NCI-H446 treated with DMSO at 0.1 percent for 48 hours (cell line): ENCODE results near the gene GTF3C4.

Experiments
- DNase-seq: peaks from one replicate; lab custom pipeline; 2025; lab: John Stamatoyannopoulos, UW

GTF3C4 gene

DNA sequence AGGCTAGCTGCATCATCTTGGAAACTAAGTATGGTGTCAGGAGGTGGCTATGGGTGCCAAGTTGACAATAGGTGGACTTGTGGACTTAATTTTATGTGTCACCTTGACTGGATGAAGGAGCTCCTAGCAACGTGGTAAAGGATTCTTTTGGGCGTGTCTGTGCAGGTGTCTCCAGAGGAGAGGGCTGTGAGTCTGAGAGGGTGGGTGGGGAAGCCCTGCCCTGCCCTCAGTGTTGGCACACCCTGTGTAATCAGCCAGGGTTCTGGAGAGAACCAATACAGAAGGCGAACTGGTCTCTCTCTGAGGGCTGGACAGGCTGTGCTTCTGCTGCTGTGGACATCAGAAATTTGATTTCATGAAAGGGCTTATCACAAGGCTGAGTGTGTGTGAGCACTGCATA lies 61.0 kb downstream of the GTF3C4 start:
- no peak for DNase-seq

DNA sequence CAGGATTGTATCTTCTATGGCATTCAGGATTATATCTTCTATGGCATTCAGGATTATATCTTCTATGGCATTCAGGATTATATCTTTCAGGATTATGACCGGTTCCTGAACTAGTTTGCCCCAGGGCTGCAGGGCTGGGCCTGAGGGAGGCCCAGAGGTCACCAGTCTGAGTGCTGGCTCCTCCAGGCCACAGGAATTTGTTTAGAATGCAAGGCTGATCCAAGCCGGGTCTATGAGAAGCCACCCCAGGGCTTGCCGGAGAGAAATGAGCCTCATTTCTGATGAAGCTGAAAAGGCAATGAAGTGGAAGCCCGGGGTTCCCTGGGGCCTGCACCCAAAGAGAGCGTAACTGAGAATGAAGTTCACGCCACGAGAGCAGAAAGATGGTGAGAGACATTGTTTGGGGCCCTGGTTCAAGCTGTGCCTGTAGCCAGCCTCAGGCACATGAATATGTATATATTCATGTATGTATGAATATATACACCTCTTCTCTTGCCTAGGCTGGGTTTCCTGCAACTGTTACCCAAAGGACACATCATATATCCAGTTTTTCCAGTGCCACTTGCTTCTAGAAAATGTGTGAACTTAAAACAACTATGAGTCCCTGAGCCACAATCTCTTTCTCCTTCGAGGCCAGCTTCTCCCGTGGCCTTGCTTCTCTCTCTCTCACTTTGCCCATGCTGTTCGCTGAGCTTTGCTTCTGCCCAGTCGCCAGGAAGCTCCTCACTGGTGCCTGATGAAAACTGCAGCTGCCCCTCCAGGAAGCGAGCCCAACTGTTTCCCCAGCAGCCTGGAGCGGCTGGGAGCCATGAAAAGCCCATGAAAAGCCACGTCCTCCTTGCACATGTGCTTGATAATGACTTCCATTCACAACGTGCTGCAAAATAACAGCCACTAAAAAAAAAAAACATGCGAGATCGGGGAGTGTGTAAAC lies 62.3 kb downstream of the GTF3C4 start:
- no peak for DNase-seq

DNA sequence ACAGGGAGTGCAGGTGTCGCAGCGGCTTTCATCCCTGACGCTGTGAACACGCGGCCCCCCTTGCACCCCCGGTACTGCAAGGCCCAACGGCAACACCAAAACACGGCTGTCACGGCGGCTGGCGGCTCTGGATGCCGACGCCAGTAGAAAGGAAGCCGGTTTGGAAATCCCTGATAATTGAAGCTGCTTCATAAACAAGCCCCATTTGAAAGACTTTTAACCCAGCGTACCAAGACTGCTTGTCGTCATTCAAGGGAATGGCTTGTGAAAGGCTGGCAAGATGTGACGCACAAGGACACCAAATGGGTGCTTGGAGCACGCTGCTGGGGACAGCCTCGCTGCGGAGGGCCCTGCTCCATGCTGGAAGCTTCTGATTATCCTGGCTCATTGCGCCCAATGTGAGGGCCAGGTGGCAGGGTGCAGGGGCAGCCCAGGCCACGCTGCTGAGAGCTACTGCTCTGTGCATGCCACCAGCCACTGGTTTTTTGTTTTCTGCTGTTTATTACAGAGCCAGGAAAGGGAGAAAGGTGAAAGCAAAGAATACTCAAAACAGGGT lies 63.1 kb downstream of the GTF3C4 start:
- no peak for DNase-seq

DNA sequence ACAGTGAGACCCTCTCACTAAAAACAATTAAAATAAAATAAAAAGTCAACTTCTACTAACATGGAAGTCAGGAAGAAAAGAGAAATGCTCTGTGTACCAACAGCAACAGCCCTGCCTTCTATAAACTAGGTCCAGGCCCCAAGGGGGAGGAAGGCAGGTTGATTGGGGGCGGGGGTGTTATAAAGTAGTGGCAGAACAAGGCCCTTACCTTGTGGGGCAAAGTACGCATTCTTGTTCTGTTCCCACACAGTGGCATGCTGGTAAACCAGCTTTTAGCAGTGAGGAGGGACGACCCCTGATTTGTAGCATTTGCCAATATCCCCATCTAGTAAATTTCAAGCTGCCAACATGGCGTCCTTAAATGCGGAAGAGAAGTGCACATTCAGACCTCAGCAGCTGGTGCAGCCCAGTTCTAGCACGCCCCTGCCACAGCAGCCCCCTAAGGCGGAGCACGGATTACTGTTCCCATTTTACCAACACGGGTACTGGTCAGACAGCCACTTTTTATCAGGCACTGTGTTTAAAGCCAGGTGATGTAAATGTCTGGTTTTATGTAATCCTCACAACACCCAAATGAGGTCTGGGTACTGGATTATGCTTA lies 69.5 kb downstream of the GTF3C4 start:
- DNase-seq, result no peak

DNA sequence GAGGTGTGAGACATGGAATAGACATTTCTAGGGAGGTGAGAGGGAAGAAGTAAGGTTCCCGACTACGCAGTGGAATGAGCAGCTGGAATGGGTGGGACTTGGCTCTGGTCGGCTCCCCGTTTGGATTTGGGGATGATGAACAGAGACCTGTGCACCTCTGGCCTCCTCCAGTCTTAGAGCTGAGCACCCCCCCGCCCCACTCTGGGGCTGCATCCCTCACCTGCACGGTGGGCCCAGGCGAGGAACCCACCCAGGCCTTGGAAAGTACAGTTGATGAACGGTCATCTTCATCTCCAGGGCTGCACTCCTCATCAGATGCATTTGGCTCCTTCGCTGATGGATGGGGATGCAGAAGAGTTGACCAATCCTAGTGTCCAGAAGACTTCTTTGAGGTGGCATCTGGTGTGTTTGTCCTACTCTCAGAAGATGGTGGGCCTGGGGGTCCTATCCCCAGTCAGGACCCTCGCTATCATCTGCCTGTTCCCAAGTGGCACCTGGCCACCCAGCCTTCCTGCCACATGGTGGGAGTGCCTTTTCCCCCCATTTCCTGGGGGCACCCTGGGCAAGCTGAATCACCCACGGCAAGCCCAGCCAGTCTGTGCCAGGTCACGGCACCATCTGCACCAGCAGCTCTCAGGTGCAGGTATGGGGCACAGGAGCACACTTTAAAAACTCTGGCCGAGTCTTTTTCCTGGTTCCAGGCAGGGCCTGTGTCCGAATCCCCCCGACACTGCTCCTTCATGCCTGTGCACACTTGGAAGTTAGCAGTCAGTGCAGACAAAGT lies 70.5 kb downstream of the GTF3C4 start:
- DNase-seq, result no peak

DNA sequence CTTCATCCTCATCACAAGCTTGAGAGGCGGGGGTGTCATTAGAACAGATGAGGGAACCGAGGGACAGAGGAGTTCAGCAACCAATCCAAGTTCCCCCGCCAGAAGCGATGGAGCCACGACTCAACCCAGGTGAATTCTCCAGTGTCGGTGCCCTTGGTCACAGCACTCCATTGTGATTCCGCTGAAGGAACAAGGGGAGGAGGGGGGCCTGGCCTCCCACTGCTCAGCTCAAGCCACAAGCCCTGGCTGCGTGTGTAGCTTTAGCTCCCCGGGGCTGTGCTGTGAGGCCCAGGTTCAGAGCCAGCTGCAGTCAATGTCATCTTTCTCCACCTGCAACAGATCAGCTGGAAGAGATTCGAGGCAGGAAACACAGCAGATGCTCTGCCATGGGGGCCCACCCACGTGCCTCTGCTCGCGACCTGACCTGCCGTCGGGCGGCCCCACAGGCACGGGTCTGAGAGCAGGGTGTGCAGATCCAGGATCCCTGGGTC lies 72.6 kb downstream of the GTF3C4 start:
- no peak for DNase-seq

DNA sequence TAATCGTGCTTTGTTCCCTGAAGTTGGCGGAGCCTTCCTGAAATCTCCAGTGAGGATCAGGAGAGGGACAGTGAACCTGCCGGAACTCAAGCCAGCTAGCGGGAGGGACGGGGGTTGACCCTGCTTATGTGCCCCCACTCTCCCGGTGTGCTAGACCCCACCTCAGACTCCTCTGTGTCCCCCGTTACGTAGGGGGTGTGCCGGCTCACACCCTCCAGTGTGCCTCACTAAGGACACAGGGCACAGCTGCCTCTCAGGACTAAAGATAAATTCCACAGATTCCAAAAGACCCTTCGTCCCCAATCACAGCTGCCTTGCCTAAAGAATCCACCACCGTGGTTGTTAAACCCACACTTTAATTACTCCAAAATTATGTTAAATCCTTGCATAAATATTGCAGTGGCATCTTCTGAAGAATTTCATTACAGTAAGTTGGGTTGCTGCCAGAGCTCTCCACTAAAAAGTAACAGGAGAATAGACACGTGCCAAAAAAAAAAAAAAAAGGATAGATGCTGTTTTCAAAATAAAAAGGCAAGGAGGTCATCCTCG lies 73.7 kb downstream of the GTF3C4 start:
- no peak for DNase-seq
